Panc1 (cell line): ENCODE results near the gene SLC19A1. TPM values are rescaled to one million over a fixed set of nuclear protein-coding genes. Genes with fewer than 3 reads are reported as not detected.

Experiments
- ATAC-seq: fragments of 200-7000 bp; cut with Tn5 transposase; 2 replicates; pipeline ENCODE4 v1.9.1; 2020; ENCODE audit warnings: mild to moderate bottlenecking, moderate library complexity
- BruUV-seq: library from RNA; stranded (reverse); fragments of 400-500 nt; replicated peaks from 2 replicates; lab custom pipeline; 2021; lab: Mats Ljungman, UMichigan
- CTCF ChIA-PET: fragments of 300-600 bp; sonication (Branson Sonifier 250); formaldehyde crosslinking; loops from one replicate; lab custom pipeline; 2022; ENCODE audit warnings: antibody characterized with exemption; lab: Charles Lee
- POLR2A ChIA-PET: fragments of 300-600 bp; sonication (Branson Sonifier 250); formaldehyde crosslinking; loops from one replicate; lab custom pipeline; 2022; ENCODE audit warnings: antibody characterized with exemption; lab: Charles Lee
- DNase-seq: peaks from one replicate; pipeline ENCODE4 v3.0.0-alpha.2; 2010; ENCODE audit warnings: low read depth, low spot score
- H3K27ac ChIP-seq: 2 replicates; pipeline ENCODE4 v1.5.1; 2011; ENCODE audit warnings: mild to moderate bottlenecking, low read length, inconsistent platforms
- H3K27me3 ChIP-seq: fragments of 200-500 bp; sonication (Bioruptor generic); 2 replicates; pipeline ENCODE4 v1.6.0; 2014; ENCODE audit warnings: low read length, inconsistent platforms; ENCODE audit not compliant: control insufficient read depth, insufficient read depth
- H3K36me3 ChIP-seq: fragments of 200-500 bp; sonication (Bioruptor generic); 2 replicates; pipeline ENCODE4 v1.5.1; 2014; ENCODE audit warnings: inconsistent platforms, mild to moderate bottlenecking, low read length, moderate library complexity; ENCODE audit not compliant: control insufficient read depth, insufficient read depth
- H3K4me1 ChIP-seq: 2 replicates; pipeline ENCODE4 v1.5.1; 2011; ENCODE audit warnings: inconsistent platforms, mild to moderate bottlenecking, low read length, moderate library complexity; ENCODE audit not compliant: control insufficient read depth, insufficient read depth
- H3K4me3 ChIP-seq, 2 experiments: 2 replicates each; pipeline ENCODE4 v1.5.1; 2011 to 2012; ENCODE audit warnings: low read depth in 2 of 2, low read length in 2 of 2, mild to moderate bottlenecking in 2 of 2, inconsistent platforms in 1 of 2, moderate library complexity in 1 of 2
- H3K9me3 ChIP-seq: fragments of 200-500 bp; sonication (Bioruptor generic); 2 replicates; pipeline ENCODE4 v1.5.1; 2014; ENCODE audit warnings: low read depth, mild to moderate bottlenecking, inconsistent platforms, low read length, moderate library complexity; ENCODE audit not compliant: control insufficient read depth, insufficient read depth
- POLR2AphosphoS5 ChIP-seq: IDR thresholded peaks from 2 replicates; pipeline ENCODE4 v1.6.1; 2012; ENCODE audit warnings: mild to moderate bottlenecking, low read depth, low read length, moderate library complexity
- SIN3A ChIP-seq: IDR thresholded peaks from 2 replicates; pipeline ENCODE4 v1.6.1; 2012; ENCODE audit warnings: low read depth, mild to moderate bottlenecking, low read length, moderate library complexity, borderline replicate concordance; ENCODE audit not compliant: insufficient read depth
- TCF7L2 ChIP-seq: IDR thresholded peaks from 2 replicates; pipeline ENCODE4 v1.6.1; 2011; ENCODE audit warnings: mild to moderate bottlenecking, low read depth, low read length, inconsistent platforms
- in situ Hi-C: cut with HindIII; loops from 2 replicates; pipeline ENCODE4 v1.10.0; 2016; ENCODE audit warnings: low sequenced_read_pairs, low pct_unique_long_range_greater_than_20kb
- intact Hi-C: fragments of 100-400 bp; cut with micrococcal nuclease; formaldehyde crosslinking; loops from one replicate; pipeline ENCODE4 v1.10.0; 2022; ENCODE audit not compliant: unreplicated experiment
- total RNA-seq: library from RNA; stranded (reverse); gene quantifications from one replicate; pipeline ENCODE4 v1.2.1, GENCODE V29; 2021; ENCODE audit not compliant: unreplicated experiment
- TF ChIP-seq, protein P1 (sequence below), 2 experiments: IDR thresholded peaks; 2 replicates each; pipeline ENCODE4 v1.6.1; 2011 to 2012; ENCODE audit warnings: low read depth in 2 of 2, control low read depth in 1 of 2, low read length in 1 of 2, mild to moderate bottlenecking in 1 of 2, moderate library complexity in 1 of 2; ENCODE audit not compliant: insufficient read depth in 1 of 2
- TF ChIP-seq, protein P2 (sequence below): fragments of 450-650 bp; IDR thresholded peaks from 2 replicates; pipeline ENCODE4 v1.5.1; 2017; ENCODE audit warnings: mild to moderate bottlenecking

Gene SLC19A1
- total RNA-seq, 1 experiment from 2014 or later, result 24.5 TPM

GRCh38 chr21:45454060-45454925 is 87.9 kb downstream of the SLC19A1 start:
- intact Hi-C loops, result no loop called here
- Histone ChIP-seq H3K9me3 (no peaks in the 10 kb centered on the region), H3K27me3 (no peaks in the 10 kb centered on the region), H3K4me3 (no peak overlapping the region), H3K27ac (peak overlapping the region; percentile 73), H3K4me1 (peaks cover 66% of the 10 kb centered on the region), H3K36me3 (no peaks in the 10 kb centered on the region)
- ChIA-PET CTCF (no interaction called here), POLR2A (no interaction called here)
- in situ Hi-C loops, result no loop called here
- no TSS peak for BruUV-seq
- no peak for DNase-seq
- ATAC-seq, result no peak
- TF ChIP-seq SIN3A, result no peak

DNA sequence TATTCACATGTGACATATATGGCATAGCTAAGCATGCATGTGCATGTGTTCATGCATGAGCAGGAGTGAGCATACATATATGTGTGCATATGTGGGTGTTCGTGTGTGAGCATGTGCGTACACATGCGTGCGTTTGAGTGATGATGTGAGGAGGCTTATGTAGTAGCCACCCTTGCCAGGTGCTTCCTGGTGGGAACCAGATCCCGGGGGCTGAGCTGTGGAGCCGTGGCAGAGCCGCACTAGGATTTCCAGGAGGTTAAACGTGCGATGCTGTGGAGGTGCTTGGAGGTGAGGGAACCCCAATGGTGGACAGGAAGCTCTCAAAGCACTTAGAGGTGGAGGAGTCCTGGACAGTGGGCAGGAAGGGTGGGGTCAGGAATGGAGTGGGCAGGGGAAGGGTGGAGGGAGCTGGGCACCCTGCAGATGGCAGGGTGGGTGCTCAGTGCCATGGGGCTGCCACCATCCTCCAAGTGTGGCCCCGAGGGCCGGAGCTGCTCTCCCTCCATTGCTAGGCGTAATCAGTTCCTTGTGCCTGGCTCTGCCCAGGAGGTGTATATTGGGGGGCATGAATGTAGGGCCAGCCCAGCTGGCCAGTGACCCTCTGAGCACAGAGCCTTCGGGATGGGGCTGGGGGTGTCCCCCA is 88.8 kb downstream of the SLC19A1 start:
- no peaks in the 10 kb centered on the region for H3K36me3 ChIP-seq
- intact Hi-C loops (no loop called here), in situ Hi-C loops (no loop called here)
- H3K9me3 ChIP-seq, result no peaks in the 10 kb centered on the region
- H3K4me1 ChIP-seq, result peaks cover 67% of the 10 kb centered on the region
- ATAC-seq (no peak), DNase-seq (no peak)
- CTCF ChIA-PET, result no interaction called here
- H3K27ac ChIP-seq, result peak overlapping the region; percentile 70; the same call in 1 of the 2 replicates
- BruUV-seq, result no TSS peak
- TF ChIP-seq, protein P1, sequence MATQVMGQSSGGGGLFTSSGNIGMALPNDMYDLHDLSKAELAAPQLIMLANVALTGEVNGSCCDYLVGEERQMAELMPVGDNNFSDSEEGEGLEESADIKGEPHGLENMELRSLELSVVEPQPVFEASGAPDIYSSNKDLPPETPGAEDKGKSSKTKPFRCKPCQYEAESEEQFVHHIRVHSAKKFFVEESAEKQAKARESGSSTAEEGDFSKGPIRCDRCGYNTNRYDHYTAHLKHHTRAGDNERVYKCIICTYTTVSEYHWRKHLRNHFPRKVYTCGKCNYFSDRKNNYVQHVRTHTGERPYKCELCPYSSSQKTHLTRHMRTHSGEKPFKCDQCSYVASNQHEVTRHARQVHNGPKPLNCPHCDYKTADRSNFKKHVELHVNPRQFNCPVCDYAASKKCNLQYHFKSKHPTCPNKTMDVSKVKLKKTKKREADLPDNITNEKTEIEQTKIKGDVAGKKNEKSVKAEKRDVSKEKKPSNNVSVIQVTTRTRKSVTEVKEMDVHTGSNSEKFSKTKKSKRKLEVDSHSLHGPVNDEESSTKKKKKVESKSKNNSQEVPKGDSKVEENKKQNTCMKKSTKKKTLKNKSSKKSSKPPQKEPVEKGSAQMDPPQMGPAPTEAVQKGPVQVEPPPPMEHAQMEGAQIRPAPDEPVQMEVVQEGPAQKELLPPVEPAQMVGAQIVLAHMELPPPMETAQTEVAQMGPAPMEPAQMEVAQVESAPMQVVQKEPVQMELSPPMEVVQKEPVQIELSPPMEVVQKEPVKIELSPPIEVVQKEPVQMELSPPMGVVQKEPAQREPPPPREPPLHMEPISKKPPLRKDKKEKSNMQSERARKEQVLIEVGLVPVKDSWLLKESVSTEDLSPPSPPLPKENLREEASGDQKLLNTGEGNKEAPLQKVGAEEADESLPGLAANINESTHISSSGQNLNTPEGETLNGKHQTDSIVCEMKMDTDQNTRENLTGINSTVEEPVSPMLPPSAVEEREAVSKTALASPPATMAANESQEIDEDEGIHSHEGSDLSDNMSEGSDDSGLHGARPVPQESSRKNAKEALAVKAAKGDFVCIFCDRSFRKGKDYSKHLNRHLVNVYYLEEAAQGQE (IDR thresholded peaks at IDR 0.05; ENCODE audit: insufficient read depth in 1 of 2, low read depth in 2 of 2, low read length in 1 of 2), result no peak
- no peak overlapping the region for H3K4me3 ChIP-seq
- POLR2A ChIA-PET, result interaction anchor here (0.6 kb wide), 1 partner anchor 382 kb away, joined by 3 read pairs; no protein-coding TSS in a partner anchor
- no peaks in the 10 kb centered on the region for H3K27me3 ChIP-seq

- TF ChIP-seq, protein P1 (IDR thresholded peaks at IDR 0.05; ENCODE audit: insufficient read depth in 1 of 2, low read depth in 2 of 2, low read length in 1 of 2), result no peak
- TF ChIP-seq, protein P2, sequence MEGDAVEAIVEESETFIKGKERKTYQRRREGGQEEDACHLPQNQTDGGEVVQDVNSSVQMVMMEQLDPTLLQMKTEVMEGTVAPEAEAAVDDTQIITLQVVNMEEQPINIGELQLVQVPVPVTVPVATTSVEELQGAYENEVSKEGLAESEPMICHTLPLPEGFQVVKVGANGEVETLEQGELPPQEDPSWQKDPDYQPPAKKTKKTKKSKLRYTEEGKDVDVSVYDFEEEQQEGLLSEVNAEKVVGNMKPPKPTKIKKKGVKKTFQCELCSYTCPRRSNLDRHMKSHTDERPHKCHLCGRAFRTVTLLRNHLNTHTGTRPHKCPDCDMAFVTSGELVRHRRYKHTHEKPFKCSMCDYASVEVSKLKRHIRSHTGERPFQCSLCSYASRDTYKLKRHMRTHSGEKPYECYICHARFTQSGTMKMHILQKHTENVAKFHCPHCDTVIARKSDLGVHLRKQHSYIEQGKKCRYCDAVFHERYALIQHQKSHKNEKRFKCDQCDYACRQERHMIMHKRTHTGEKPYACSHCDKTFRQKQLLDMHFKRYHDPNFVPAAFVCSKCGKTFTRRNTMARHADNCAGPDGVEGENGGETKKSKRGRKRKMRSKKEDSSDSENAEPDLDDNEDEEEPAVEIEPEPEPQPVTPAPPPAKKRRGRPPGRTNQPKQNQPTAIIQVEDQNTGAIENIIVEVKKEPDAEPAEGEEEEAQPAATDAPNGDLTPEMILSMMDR, result no peak
- TF ChIP-seq POLR2AphosphoS5, result no peak; the same call in 1 of the 2 replicates
- no peak for TF ChIP-seq TCF7L2
- no peak for TF ChIP-seq SIN3A
- BruUV-seq, result no TSS peak
These were observed 89.4 kb downstream of the SLC19A1 start for GRCh38 chr21:45452696-45453307.

More at GRCh38 chr21:45452696-45453307, 89.4 kb downstream of the SLC19A1 start:
- H3K36me3 ChIP-seq, result no peaks in the 10 kb centered on the region; the same call in 1 of the 2 replicates
- no peak overlapping the region for H3K4me3 ChIP-seq
- ATAC-seq, result no peak
- ChIA-PET POLR2A (interaction anchor here (0.6 kb wide), 1 partner anchor 383 kb away, joined by 3 read pairs; no protein-coding TSS in a partner anchor), CTCF (no interaction called here)
- H3K27me3 ChIP-seq, result no peaks in the 10 kb centered on the region
- in situ Hi-C loops (no loop called here), intact Hi-C loops (no loop called here)
- DNase-seq, result no peak
- H3K9me3 ChIP-seq, result no peaks in the 10 kb centered on the region
- H3K27ac ChIP-seq, result no peak overlapping the region
- H3K4me1 ChIP-seq, result peaks cover 70% of the 10 kb centered on the region
